DOHH2 (cell line): ENCODE measurements around the gene ATP10A.

Experiments used
- H3F3A ChIP-seq: fragments of 200-600 bp; sonication (generic), shearing (Covaris generic); 2 replicates; pipeline ENCODE4 v1.6.0; 2016; ENCODE audit warnings: antibody characterized with exemption, mild to moderate bottlenecking; ENCODE audit not compliant: control insufficient read depth, insufficient read depth
- H3K27ac ChIP-seq: fragments of 200-600 bp; sonication (generic); 2 replicates; pipeline ENCODE4 v1.5.1; 2014; ENCODE audit warnings: low read depth, mild to moderate bottlenecking, low read length, moderate library complexity
- H3K27me3 ChIP-seq: fragments of 200-600 bp; sonication (generic); 2 replicates; pipeline ENCODE4 v1.6.1; 2014; ENCODE audit warnings: mild to moderate bottlenecking, low read length, mixed read lengths; ENCODE audit not compliant: control insufficient read depth
- H3K36me3 ChIP-seq: fragments of 200-600 bp; sonication (generic); 2 replicates; pipeline ENCODE4 v1.6.1; 2014; ENCODE audit warnings: mild to moderate bottlenecking, low read length, moderate library complexity, mixed read lengths; ENCODE audit not compliant: control insufficient read depth
- H3K4me1 ChIP-seq: fragments of 200-600 bp; sonication (generic); 2 replicates; pipeline ENCODE4 v1.6.1; 2014; ENCODE audit warnings: mild to moderate bottlenecking, low read length, mixed read lengths; ENCODE audit not compliant: control insufficient read depth
- H3K4me2 ChIP-seq: fragments of 200-600 bp; sonication (generic); 2 replicates; pipeline ENCODE4 v1.6.0; 2014; ENCODE audit warnings: mild to moderate bottlenecking, low read length, moderate library complexity
- H3K4me3 ChIP-seq: fragments of 200-600 bp; sonication (generic); 2 replicates; pipeline ENCODE4 v1.5.1; 2014; ENCODE audit warnings: mild to moderate bottlenecking, low read length, mixed read lengths
- H3K79me2 ChIP-seq: fragments of 200-600 bp; sonication (generic); 2 replicates; pipeline ENCODE4 v1.6.1; 2014; ENCODE audit warnings: mild to moderate bottlenecking, low read length, mixed read lengths; ENCODE audit not compliant: control insufficient read depth
- H3K9me2 ChIP-seq: fragments of 200-600 bp; sonication (generic); replicated peaks from 2 replicates; pipeline ENCODE4 v1.6.1; 2014; ENCODE audit warnings: mild to moderate bottlenecking, low read length, mixed read lengths; ENCODE audit not compliant: control insufficient read depth
- H3K9me3 ChIP-seq: fragments of 200-600 bp; sonication (generic); 2 replicates; pipeline ENCODE4 v1.6.1; 2014; ENCODE audit warnings: antibody characterized with exemption, low read length, mixed read lengths; ENCODE audit not compliant: control insufficient read depth, insufficient read depth
- H4K20me1 ChIP-seq: fragments of 200-600 bp; sonication (generic); 2 replicates; pipeline ENCODE4 v1.6.0; 2014; ENCODE audit warnings: low read depth, mild to moderate bottlenecking, antibody characterized with exemption, low read length, moderate library complexity; ENCODE audit not compliant: control insufficient read depth, insufficient read depth
- CTCF ChIP-seq: fragments of 200-600 bp; sonication (generic); IDR thresholded peaks from one replicate; pipeline ENCODE4 v1.5.1; 2014; ENCODE audit warnings: antibody characterized with exemption, mild to moderate bottlenecking, low read depth, low read length; ENCODE audit not compliant: poor library complexity, severe bottlenecking
- EZH2phosphoT487 ChIP-seq: fragments of 200-600 bp; sonication (generic); IDR thresholded peaks from 2 replicates; pipeline ENCODE4 v1.6.1; 2017; ENCODE audit warnings: borderline replicate concordance, mild to moderate bottlenecking, antibody characterized with exemption, low read length, moderate library complexity, mixed read lengths

Gene ATP10A

DNA sequence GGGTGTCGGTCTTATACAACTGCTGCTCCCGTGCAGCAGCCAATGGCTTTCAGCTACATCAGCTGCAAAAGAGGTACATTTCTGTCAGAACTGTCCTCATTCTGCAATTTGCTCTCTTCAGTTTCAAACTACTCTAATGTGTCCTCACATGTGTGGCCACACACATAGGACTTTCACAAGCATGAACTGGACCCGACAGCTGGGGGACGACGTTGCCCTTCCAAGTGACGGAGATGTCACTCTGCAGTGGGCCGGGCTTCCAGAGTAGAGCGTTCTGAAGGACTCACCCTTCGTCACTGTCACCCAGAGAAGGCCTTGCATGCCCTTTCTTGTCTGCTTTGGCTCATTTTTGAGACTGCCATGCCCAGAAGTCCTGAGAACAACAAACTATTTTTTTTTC, 189.8 kb downstream of the ATP10A start:
- Histone ChIP-seq H4K20me1 (no peaks in the 10 kb centered on the region), H3F3A (no peaks in the 10 kb centered on the region), H3K79me2 (no peaks in the 10 kb centered on the region), H3K27ac (no peak overlapping the region), H3K9me2 (no peaks in the 10 kb centered on the region), H3K4me1 (no peaks in the 10 kb centered on the region), H3K4me2 (no peak overlapping the region), H3K9me3 (peaks cover 30% of the 10 kb centered on the region; the same call in 1 of the 2 replicates), H3K36me3 (no peaks in the 10 kb centered on the region), H3K4me3 (no peak overlapping the region), H3K27me3 (no peaks in the 10 kb centered on the region)
- TF ChIP-seq CTCF (no peak), EZH2phosphoT487 (no peak)

DNA sequence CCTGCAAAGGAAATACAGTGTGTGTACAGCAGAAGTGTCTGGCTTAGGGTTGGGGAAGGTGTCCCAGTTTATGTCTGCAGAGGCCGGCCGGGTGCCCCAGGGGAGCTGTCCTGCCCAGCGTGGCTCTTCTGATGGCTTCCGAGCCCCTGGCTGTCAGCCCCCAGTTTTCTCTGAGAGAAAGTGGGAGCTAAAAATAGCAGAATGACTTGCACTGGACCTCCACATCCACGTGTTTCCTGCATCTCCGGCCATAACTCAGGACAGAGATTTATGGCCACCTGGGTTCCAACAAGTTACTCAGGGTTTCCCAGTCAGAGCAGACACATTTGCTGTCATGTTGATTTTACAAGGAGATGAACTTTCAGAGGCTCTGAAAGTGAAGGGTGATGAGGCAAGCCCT, 192.0 kb downstream of the ATP10A start:
- H3K79me2 ChIP-seq: no peaks in the 10 kb centered on the region
- TF ChIP-seq EZH2phosphoT487 (no peak), CTCF (no peak)
- no peak overlapping the region for H3K4me2 ChIP-seq
- no peaks in the 10 kb centered on the region for H3K36me3 ChIP-seq
- H3F3A ChIP-seq: no peaks in the 10 kb centered on the region
- peaks cover 21% of the 10 kb centered on the region; the same call in 1 of the 2 replicates for H3K9me3 ChIP-seq
- no peak overlapping the region for H3K27ac ChIP-seq
- no peak overlapping the region for H3K4me3 ChIP-seq
- H3K9me2 ChIP-seq: no peaks in the 10 kb centered on the region
- no peaks in the 10 kb centered on the region for H4K20me1 ChIP-seq
- no peaks in the 10 kb centered on the region for H3K4me1 ChIP-seq
- H3K27me3 ChIP-seq: no peaks in the 10 kb centered on the region

GRCh38 chr15:25670621-25671020, 192.5 kb downstream of the ATP10A start:
- no peak overlapping the region for H3K4me3 ChIP-seq
- no peak for TF ChIP-seq CTCF
- TF ChIP-seq EZH2phosphoT487: no peak
- no peak overlapping the region for H3K27ac ChIP-seq
- H3K36me3 ChIP-seq: no peaks in the 10 kb centered on the region
- H4K20me1 ChIP-seq: no peaks in the 10 kb centered on the region
- no peaks in the 10 kb centered on the region for H3K4me1 ChIP-seq
- no peaks in the 10 kb centered on the region for H3F3A ChIP-seq
- H3K79me2 ChIP-seq: no peaks in the 10 kb centered on the region
- no peak overlapping the region for H3K4me2 ChIP-seq
- no peaks in the 10 kb centered on the region for H3K9me2 ChIP-seq
- H3K9me3 ChIP-seq: peaks cover 21% of the 10 kb centered on the region; the same call in 1 of the 2 replicates
- H3K27me3 ChIP-seq: no peaks in the 10 kb centered on the region
